Measurements from ENCODE around the gene KAT7. TPM values are rescaled to one million over a fixed set of nuclear protein-coding genes. Genes with fewer than 3 reads are reported as not detected.
"Not testable (repeated sequence)": the region's sequence is repeated elsewhere in the genome, so short reads cannot be mapped to it uniquely, and the experiment has no call there.

The KAT7 gene
- total RNA-seq, 4 donors from 2014 or later, result 19.9 to 32.6 (median 21.0) TPM

DNA sequence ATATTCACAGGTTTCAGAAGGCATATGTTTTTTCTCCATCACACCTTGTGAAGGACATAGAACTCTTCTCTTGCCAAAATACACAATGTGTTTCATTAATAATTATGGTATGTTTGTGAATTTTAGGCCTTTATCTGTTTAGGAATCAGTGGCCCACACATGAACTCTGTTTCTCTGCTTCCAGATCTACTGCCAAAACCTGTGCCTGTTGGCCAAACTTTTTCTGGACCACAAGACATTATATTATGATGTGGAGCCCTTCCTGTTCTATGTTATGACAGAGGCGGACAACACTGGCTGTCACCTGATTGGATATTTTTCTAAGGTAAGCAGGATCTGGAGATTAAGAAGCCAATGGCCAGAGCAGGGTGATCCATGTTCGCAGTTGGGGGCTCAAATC, 33.0 kb downstream of the KAT7 start:
- TF ChIP-seq CTCF (IDR thresholded peaks at IDR 0.05), result no peak
- no peak for ATAC-seq (ENCODE audit: low FRiP score)

DNA sequence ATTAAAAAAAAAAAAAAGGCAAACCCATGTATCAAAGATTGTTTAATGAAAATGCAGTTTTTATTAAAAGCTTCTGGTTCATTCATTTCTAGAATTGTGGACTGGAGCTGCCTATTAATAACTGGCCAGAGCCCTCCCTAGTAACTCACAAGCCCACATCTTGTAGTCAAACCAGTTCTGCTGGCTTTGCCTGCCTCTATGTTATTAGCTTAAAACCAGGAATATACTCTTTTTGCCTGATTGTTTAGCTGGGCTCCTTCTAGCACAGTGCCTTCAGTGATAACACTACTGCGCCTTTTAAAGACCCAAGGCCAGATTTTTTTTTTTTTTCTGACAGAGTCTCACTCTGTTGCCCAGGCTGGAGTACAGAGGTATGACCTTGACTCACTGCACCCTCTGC, 33.4 kb downstream of the KAT7 start:
- TF ChIP-seq CTCF (IDR thresholded peaks at IDR 0.05), result no peak
- DNase-seq (ENCODE audit: low spot score), result no peak
- ATAC-seq (ENCODE audit: low FRiP score), result no peak

More for the DNA sequence above, 33.0 kb downstream of the KAT7 start:
- DNase-seq (ENCODE audit: low spot score), result no peak

GRCh38 chr17:49822829-49823228, 34.3 kb downstream of the KAT7 start:
- TF ChIP-seq CTCF (IDR thresholded peaks at IDR 0.05), result no peak
- DNase-seq (ENCODE audit: low spot score) (no peak), ATAC-seq (ENCODE audit: low FRiP score) (peak; percentile 44)

- no peak for DNase-seq (ENCODE audit: low spot score)
- TF ChIP-seq CTCF (IDR thresholded peaks at IDR 0.05), result no peak
- no peak for ATAC-seq (ENCODE audit: low FRiP score)
Measured at GRCh38 chr17:49823614-49824013, 35.1 kb downstream of the KAT7 start.

- no peak for TF ChIP-seq CTCF (IDR thresholded peaks at IDR 0.05)
- ATAC-seq (ENCODE audit: low FRiP score) (no peak), DNase-seq (ENCODE audit: low spot score) (no peak)
Measured at GRCh38 chr17:49825645-49826044, 37.2 kb downstream of the KAT7 start.

DNA sequence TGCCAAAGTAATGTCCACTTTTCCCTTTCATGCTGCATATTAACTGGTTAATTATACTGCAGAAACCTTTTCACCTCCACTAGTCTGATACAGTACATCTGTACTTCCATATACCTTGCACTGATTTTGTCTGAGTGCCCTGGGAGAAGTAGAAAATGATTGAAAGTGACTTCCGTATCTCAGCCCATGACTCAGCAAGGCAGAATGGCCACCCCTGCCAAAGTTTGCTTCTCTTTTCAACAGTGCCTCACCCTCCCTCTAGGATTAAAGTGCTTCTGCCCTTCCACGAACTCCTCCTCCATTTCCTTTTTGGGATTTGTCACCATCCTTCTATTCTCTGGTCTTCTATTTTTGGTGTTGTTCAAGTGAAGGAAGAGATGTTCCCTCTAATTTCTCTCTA, 39.8 kb downstream of the KAT7 start:
- not testable (repeated sequence) for DNase-seq (ENCODE audit: low spot score)
- peak; percentile 58 for ATAC-seq (ENCODE audit: low FRiP score)

DNA sequence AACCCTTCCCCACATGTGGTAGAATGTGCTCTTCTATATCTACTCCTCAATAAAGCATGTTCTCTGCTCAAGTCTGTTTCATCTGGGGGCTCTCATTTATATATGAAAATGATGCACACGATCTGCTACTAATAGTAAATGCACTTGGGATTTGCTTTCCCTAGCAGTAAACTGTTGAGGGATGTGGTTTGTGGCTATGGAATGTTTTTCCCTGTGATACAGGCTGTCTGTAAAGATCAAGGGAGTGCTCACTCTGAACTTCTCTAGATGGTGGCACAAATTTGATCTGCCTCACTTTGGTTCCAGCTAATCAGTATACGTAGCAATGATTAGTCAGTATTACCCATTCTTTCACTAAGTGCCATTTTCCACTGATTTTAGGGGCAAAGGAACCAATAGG, 40.5 kb downstream of the KAT7 start:
- no peak for ATAC-seq (ENCODE audit: low FRiP score)
- TF ChIP-seq CTCF (IDR thresholded peaks at IDR 0.05), result no peak

DNA sequence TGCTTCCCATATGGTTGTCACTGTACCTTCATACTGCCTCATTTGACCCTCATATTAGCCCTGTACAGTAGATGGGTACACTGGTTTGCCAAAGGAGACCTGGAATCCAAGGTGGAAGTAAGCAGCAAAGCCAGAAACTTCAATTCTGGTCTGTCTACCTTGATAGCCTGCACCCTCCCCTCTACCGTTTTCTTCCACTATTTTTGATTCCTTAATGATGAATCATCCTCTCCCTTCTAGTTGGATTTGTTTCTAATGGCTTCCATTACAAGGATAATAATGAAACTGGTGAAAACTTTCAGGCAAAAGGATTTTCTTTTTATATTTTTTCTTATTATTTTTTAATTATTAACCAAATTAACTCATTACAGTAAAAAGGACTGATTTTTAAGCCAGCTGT, 42.1 kb downstream of the KAT7 start:
- DNase-seq (ENCODE audit: low spot score) (no peak), ATAC-seq (ENCODE audit: low FRiP score) (peak; percentile 28)
- TF ChIP-seq CTCF (IDR thresholded peaks at IDR 0.05), result no peak

More for the DNA sequence above, 40.5 kb downstream of the KAT7 start:
- DNase-seq (ENCODE audit: low spot score), result no peak

Data from omental fat pad (tissue), 4 donors.